Measurements from ENCODE around the gene LRRC61.

DNA sequence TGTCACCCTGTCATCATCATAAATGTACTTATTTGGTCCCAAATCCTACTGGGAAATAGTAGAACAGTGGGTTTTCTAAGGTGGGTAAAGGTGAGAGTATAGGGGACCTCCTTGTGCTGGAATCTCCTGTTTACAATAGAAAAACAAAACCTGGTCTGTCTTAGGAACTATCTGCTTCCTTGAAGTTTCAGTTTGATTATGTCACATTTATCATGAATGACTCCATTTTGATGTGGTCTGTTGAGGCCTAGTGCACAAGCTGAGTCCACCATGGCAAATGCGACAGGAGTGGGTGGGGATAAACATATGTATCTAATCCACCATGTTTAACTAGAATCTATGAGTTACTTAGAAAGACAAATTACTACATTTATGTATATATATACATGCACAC lies 32.5 kb downstream of the LRRC61 start:
- TF ChIP-seq GATA3 (IDR thresholded peaks at IDR 0.05; ENCODE audit: low read depth, low read length): no peak
- TF ChIP-seq GATA2 (IDR thresholded peaks at IDR 0.05; ENCODE audit: low read depth, low read length): no peak
